T-helper 1 cell (primary cell): ENCODE measurements around the gene TERF2IP.
A peak's percentile ranks its signal among the peaks of the same experiment; 100 is the strongest.

Source experiments
- DNase-seq, 5 donors: peaks; one replicate each; pipeline ENCODE4 v3.0.0-alpha.2; 2012 to 2020

Gene TERF2IP

DNA sequence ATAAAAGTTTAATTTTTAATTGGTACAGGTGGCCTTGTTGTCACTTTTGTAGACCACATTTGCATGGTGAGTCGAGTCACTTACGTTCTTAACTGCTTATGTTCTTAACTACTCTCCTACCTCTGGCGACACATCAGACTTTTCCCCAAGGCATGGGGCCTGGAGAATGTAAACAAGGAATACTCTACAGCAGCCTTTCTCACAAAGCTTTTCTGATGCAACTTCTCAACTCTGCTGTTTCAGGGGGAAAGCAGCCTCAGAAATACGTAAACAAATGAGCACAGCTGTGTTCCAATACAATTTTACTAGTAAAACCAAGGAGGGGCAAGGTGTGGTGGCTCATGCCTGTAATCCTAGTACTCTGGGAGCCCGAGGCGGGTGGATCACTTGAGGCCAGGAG, 7.0 kb upstream of the TERF2IP start:
- no peak for DNase-seq

- DNase-seq = peak in 1 of 5 donors; percentile 8
These were observed 3.1 kb upstream of the TERF2IP start for GRCh38 chr16:75644240-75645012.

DNA sequence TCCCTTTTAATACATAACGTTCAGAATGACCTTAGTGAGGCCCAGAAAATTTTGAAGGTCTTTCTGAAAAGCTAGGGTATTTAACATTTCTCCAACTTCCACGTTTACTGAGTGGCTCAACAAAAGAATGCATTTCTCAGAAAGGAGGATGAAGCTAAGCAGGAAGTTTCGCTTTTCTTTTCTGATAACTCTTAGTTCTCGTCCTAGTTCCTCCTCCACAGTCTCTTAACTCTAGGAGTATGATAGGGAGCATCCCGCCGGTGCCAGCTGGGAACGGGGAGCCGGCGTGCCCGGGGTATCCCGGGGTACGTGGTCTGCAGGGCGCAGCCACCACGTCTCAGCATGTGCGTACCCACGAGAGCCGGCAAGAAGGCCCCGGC, 471 bp upstream of the TERF2IP start:
- no peak for DNase-seq

- DNase-seq = peak; percentile 70 to 87 (median 81)
These were observed 898 bp downstream of the TERF2IP start for GRCh38 chr16:75648265-75649076.

DNA sequence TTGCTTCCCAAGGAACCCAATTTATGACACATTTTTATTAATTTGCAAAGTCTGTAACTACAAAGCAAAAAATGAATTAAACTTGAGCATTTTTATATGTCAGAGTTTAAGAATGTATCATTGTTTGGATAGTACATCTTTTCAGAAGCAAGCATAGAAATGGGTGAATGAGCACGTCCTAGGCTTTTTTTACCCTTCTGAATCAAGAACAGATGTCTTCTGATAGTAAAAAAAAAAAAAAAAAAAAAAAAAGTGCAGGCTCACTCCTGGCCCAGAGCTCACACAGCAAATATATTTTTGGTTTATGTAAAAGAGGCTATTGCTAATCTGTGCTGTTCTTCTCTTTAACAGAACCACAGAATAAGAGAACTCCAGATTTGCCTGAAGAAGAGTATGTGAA, 6.3 kb downstream of the TERF2IP start:
- DNase-seq = no peak

DNA sequence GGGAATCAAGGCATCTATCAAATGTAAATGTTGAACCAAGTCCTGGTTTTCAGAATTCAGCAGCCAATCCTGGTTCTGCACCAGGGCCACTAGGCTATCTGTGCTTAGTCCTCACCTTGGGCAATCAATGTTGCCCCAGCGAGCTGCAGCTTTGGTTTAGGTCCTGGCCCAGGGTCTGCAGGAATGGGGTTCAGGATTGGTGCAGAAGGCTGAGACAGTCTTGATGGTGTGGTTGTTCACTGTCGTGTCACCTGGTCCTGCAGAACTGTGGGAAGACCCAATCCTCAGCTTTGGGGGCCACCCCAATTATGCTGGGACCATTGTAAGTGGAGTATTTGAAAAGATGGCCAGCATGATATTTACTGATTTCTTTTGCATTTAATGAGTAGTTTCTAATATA, 10.6 kb downstream of the TERF2IP start:
- no peak for DNase-seq

DNA sequence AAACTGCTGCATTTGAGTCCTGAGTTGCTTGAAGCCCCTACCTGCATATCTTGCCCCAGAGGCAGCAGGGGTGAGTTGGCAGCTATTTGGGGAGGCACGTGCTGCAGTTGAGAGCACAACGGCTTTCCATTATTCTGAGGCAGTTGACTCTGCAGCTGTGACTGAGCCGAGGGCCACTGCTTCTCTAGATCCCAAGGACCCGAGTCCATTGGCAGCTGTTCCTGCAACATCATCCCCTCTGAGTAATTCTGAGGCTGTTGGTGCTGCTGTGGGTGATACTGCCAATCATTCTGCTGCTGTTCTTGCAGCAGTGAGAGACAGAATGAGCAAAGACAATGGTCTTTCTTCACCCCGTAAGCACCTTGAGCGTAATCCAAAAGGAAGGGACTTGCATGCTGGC, 12.7 kb downstream of the TERF2IP start:
- no peak for DNase-seq

GRCh38 chr16:75660726-75661302, 13.2 kb downstream of the TERF2IP start:
- no peak for DNase-seq

DNA sequence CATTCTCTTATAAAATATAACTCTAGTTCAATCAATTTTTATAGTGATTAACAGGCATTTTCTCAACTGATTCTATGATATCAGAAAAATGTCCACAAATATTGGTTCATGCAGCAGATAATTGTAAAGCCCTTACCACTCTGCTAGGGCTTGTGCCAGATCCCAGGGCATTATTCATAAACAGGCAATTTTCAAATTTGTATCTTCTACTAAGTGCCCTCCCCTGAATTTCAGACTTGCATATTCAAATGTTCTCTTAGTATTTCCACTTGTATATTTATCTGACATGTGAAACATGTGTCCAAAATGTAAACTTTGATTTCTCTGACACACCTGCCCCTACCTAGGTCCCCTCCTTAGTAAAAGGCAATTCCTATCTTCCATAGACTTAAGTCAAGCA, 19.9 kb downstream of the TERF2IP start:
- no peak for DNase-seq

DNA sequence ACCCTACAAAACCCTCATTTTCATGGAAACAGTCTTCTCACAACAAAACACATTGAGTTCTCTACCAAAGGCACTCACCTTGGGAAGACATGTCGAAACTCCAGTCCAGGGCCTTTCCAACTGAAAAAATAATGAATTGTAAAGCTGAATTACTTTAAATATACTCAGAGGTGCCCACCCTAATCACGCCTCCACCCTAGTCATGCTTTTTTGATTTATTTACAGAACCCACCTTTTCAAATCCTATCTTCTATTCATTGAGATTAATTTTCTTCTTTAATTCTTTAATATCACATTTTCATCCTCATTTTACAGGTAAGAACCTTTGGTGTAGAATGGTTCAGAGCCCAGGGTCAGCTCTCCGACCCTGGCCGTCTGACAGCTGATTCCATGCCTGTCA, 29.3 kb downstream of the TERF2IP start, which contains the start of gene CPHXL2:
TSS of gene CPHXL2 (minus strand) at position 101 of the 400 bp plus-strand sequence. CDS start at position 91, 10 bp downstream.
- no peak for DNase-seq

DNA sequence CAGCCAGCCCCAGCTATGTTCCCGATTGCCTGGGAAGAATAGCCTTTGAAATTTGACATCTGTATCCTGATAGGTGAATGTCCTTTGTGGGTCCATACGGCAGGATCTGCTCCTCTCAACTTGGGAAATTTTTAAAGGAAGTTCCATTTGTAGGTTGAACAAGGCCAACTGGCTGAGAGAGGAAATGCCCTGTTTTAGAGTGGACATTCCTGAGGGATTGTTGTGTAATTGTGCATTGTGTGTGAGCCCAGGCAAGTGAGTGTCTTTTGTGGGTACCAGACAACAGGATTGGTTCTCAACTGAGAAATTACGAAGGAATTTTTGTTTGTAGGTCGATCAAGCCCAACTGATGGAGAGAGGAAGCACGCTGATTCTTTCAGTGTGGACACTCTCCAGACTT, 31.8 kb downstream of the TERF2IP start:
- no peak for DNase-seq

- no peak for DNase-seq
These were observed 34.7 kb downstream of the TERF2IP start for GRCh38 chr16:75682308-75682707.

DNA sequence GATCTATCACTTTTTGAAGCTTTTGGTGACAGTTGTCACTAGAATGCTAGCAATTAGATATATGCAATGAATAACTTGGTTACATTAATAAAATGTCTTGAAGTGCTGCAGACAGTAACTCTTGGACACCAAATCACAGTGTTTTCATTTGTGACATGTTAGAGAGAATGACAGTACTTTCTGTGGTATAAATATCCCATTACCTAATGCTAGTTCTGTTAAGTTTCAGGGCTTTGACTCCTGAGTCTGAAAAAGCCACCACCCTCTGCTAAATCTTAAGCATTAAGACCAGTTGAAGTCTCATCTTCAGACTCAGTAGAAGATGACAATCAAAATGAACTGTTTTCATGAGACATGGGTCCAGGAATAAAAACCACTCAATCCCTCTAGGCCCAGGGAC, 39.8 kb downstream of the TERF2IP start:
- DNase-seq = no peak

- no peak for DNase-seq
These were observed 48.1 kb downstream of the TERF2IP start for GRCh38 chr16:75695708-75696107.

DNA sequence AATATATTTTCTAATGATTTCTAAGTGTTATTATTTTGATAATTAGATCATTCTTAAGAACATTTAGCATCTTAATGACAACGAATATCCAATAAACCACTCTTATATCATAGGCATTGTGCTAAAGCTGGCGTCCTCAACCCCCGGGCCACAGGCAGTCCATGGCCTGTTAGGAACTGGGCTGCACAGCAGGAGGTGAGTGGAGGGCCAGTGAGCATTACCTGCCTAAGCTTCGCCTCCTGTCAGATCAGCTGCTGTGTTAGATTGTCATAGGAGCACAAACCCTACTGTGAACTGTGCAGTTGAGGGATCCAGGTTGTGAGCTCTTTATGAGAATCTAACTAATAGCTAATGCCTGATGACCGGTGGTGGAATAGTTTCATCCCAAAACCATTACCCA, 50.0 kb downstream of the TERF2IP start:
- DNase-seq = no peak

DNA sequence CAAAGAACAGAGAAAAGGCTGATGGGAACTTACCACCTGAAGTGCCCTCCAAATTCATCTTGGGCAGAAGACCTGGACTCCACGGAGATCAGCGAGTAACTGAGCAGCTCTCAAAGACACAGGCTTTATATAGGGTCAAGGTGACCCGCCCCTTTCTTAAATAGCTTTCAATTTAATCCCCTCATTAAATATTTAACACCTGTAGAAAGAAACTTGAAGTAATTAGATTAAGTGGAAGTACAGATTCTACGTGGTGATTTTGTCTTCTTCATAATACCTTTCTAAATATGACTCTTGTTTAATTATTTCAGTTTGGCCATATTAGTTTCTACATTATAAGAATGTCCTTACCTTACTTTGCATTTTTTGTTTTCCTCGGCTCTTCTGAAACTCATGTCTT, 53.8 kb downstream of the TERF2IP start, which contains the start of gene DUXB:
TSS of gene DUXB (minus strand) at position 101 of the 400 bp plus-strand sequence. CDS start at position 58, 43 bp downstream.
- no peak for DNase-seq

GRCh38 chr16:75702242-75702641, 54.7 kb downstream of the TERF2IP start:
- DNase-seq = no peak

- DNase-seq = no peak
These were observed 55.7 kb downstream of the TERF2IP start for GRCh38 chr16:75703306-75703705.
